GM21447 (cell line): ENCODE measurements around the gene TRIM28.
"Not testable (repeated sequence)": the region's sequence is repeated elsewhere in the genome, so short reads cannot be mapped to it uniquely, and the experiment has no call there.

Experiments
- ATAC-seq: cut with Tn5 transposase; IDR thresholded peaks from one replicate; pipeline ENCODE4 v1.9.1; 2021; ENCODE audit not compliant: unreplicated experiment

Gene TRIM28

GRCh38 chr19:58518256-58519086, 25.4 kb upstream of the TRIM28 start:
- ATAC-seq, result no peak

DNA sequence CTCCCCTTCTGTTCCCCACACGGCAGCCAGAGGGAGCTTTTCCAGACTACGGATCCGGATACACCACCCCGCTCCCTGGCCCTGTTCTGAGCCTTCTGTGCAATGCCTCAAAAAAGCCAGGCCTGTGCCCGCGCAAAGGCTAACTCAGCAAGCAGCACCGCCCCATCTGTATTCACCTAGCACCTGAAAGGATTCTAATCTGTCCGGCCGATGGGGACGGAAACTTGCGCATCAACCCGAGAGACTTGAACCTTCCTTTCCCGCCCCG, 24.8 kb upstream of the TRIM28 start:
- peak; percentile 13 for ATAC-seq

- peak; percentile 75 for ATAC-seq
Observed at GRCh38 chr19:58519355-58520256, 24.3 kb upstream of the TRIM28 start, which contains the start of gene ZBTB45. ZBTB45 (minus strand) TSS chr19:58519810; CDS start chr19:58517673, 2,137 bp downstream.

GRCh38 chr19:58520257-58520599, 23.6 kb upstream of the TRIM28 start:
- ATAC-seq, result no peak

GRCh38 chr19:58521651-58522050, 22.2 kb upstream of the TRIM28 start:
- ATAC-seq, result no peak

DNA sequence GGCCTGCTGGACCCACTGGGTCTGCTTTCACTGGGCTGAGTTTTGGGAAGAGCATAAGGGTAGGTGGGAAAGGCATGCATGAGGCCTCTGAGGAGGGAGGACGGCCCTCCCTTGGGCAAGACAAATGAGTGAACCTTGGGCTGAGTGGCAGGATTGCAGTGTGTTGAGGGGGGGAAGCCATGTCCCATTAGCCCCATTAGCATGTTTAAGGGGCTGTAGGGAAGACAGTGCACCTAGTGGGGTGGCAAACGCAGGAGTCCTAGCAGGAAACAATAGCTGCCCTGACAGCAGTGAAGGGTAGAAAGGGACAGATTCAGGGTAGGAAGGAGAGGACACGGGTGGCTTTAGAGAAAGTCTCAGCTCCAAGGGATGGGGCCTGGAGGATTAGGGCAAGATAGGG, 21.2 kb upstream of the TRIM28 start:
- no peak for ATAC-seq

DNA sequence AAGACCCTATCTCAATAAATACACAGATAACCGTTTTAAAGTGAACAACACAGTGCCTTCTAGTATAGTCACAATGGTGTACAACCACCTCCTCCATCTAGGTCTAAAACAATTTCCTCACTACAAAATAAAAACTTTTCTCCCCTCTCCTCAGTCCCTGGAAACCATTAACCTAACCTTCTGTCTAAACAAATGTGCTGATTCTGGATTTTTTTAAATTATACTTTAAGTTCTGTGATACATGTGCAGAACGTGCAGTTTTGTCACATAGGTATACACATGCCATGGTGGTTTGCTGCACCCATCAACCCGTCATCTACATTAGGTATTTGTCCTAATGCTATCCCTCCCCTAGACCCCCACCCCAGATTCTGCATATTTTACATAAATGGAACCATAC, 14.5 kb upstream of the TRIM28 start:
- ATAC-seq, result no peak

- no peak for ATAC-seq
Observed at GRCh38 chr19:58531034-58531840, 12.6 kb upstream of the TRIM28 start.

DNA sequence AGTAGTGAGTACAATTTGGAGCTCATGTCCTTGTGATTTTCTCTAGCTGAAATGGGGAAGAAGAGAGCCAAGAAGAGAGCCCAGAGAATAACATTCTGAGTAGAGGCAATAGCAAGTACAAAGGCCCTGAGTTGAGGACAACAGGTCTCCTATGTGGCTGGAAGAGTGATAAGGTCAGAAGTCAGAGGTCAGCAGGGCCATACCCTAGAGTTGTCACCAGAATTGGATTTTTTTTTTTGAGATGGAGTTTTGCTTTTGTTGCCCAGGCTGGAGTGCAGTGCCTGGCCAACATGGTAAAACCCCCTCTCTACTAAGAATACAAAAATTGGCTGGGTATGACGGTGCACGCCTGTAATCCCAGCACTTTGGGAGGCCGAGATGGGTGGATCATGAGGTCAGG, 8.0 kb upstream of the TRIM28 start:
- no peak for ATAC-seq

DNA sequence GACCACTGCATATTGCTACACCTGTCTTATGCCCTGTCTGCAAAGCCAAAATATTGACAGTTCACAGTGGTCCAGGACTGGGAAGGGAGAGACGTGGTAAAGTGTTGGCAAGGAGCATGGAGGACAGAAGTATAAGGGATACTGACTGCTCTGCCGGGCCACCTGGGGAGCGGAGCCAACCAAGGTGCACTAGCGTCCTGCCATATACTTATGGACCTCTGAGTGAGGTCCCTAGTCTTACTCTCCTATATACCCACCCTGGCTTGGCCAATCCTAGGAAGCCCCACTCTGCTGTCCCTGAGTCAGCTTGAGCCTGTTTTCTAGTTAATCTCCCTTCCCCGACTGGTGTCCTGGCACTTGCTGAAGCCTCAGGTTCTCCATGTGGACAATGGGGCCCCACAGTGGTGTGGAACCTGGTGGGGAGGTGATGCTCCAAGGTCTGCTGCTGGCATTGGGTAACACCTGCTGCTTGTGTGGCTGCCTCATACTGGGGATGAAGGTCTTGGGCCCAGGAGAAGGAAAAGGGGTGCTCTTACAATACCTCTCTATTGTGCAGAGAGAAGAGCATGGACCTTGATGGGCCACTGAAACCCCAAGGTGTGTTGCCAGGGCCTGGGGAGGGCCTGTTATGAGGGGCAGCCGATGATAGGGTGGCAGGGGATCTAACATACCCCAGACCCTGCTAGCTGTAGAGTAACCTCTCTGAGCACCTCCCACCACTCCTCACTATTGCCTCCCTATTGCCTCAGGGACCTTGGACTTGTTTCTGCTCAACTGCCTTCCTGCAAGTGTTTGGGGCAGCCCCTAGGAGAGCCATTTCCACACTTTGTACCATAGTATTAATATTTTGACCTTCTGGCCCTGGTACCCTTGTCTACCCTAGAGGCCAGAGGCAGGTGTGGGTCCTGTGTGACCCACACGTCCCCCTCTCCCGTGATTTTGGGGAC, 6.7 kb upstream of the TRIM28 start:
- no peak for ATAC-seq

DNA sequence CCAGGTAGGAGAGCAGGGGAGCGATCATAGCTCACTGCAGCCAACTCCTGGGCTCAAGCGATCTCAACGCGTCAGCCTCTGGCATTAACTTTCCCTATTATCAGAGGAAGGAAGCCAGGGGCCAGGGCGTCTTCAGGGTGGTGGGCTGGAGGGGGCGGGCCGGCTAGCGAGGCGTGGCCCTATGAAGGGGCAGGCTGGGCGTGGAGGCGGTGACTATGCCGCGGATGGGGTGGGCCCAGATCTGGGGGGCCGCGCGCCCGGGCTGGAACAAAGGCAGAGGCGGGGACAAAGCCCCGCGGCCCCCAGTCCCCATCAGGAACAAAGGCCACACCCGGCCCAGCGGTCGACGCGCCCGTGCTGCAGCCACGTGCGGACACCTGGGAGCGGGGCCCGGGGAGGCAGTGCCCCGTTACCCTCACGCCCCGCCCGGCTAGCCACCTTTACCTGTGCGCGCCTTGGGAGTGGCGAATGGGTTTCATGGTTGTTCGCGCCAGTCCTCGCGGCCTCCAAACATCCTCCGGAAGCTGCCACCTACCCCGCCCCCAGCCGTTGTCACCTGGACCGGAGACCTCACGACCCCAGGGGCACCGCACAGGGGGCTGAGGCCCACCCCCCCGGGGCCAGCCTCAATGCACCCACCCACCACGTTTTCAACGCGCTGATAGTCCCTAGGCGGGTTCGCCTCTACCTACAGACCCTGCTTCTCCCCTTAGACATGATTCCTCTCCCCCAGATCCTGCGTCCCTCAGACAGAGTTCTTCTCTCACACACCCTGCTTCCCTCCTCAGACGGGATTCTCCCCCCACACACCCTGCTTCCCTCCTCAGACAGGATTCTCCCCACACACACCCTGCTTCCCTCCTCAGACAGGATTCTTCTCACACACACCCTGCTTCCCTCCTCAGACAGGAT, 5.4 kb upstream of the TRIM28 start:
- ATAC-seq, result no peak

- not testable (repeated sequence) for ATAC-seq
Observed at GRCh38 chr19:58539169-58539559, 4.7 kb upstream of the TRIM28 start.

- ATAC-seq, result not testable (repeated sequence)
Observed at GRCh38 chr19:58542641-58543372, 1.1 kb upstream of the TRIM28 start.

- peak; percentile 35 for ATAC-seq
Observed at GRCh38 chr19:58544591-58545285, 874 bp downstream of the TRIM28 start.

DNA sequence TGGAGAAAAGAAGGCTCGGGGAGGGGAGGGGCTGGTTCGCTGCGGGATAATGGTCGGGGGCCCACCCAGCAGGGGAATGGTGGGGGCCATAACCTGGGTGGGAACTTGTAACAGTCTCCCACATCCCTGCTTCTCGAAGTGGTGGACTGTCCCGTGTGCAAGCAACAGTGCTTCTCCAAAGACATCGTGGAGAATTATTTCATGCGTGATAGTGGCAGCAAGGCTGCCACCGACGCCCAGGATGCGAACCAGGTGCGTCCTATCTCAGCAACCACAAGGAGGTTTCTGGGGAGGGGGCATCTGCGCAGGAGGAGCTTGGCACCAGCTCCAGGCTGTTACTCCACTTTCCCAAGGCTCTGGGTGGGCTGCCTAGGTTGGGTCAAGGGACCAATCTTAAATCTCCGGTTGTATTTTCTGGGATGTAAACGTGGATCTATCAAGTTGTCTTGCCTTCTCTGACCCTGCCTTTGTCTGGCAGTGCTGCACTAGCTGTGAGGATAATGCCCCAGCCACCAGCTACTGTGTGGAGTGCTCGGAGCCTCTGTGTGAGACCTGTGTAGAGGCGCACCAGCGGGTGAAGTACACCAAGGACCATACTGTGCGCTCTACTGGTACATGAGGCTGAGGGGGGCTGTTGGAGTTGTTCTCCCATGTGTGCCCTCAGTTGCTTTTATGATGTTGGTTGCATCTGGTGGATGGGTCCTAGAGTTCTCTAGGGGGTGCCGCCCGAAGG, 1.6 kb downstream of the TRIM28 start:
- ATAC-seq, result no peak

GRCh38 chr19:58546019-58546530, 2.2 kb downstream of the TRIM28 start:
- no peak for ATAC-seq
